GM18517 (cell line): ENCODE results near the gene GK.
"Not testable (repeated sequence)": the region's sequence is repeated elsewhere in the genome, so short reads cannot be mapped to it uniquely, and the experiment has no call there.

ENCODE experiments used
- ATAC-seq: cut with Tn5 transposase; IDR thresholded peaks from one replicate; pipeline ENCODE4 v1.9.1; 2021; ENCODE audit warnings: mild to moderate bottlenecking, moderate library complexity; ENCODE audit not compliant: unreplicated experiment

The GK gene

DNA sequence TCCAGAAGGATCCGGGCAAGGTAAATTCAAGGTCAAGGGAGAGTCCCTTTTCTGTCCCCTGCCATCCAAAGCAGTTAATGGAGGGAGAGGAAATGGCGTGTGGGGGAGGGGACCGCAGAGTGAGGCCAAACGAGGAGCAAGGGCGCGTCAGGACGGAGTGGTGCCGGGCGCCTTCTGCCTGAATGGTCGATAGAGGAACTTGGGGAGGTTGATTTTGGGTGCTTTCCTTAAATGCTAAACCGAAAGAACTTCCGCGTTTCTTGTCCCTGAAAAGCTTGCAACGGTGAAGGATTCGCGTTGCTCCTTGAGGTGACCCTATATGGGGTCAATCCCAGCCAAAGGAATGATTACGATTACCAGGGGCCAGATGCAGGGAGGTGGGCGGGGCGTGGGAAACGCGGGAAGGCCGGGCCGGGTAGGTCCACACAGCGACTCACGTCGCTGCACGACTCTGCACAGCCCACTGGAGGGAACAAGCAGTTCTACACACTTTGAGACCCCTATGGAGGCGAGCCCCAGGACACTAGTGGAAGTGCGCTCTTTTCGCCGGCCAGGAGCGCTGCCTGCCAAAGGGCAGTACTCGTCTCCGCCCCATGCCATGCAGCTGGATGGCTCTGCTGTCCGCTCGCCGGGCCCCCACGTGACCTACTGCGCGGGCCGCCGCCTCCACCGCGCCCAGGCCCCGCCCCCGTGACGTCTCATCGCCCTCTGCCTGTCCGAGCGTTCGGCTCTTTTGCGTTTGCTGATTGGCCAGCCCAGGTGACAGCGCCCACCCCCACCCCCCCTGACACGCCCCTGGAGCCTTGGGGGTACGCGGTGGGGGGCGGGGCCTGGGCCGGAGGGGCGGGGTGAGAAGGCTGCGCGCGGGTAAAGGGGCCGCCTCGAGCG, 452 bp upstream of the GK start:
- ATAC-seq: peak; percentile 88

DNA sequence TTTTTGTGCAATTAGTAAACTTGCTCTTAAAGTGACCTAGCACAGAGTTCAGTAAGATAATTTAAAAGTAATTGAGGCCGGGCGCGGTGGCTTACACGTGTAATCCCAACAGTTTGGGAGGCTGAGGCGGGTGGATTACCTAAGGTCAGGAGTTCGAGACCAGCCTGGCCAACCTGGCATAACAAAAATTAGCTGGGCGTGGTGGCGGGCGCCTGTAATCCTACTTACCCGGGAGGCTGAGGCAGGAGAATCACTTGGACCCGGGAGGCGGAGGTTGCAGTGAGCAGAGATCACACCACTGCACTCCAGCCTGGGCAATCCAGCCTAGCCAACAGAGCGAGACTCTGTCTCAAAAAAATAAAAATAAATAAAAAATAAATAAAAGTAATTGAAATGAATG, 1.2 kb downstream of the GK start:
- not testable (repeated sequence) for ATAC-seq

DNA sequence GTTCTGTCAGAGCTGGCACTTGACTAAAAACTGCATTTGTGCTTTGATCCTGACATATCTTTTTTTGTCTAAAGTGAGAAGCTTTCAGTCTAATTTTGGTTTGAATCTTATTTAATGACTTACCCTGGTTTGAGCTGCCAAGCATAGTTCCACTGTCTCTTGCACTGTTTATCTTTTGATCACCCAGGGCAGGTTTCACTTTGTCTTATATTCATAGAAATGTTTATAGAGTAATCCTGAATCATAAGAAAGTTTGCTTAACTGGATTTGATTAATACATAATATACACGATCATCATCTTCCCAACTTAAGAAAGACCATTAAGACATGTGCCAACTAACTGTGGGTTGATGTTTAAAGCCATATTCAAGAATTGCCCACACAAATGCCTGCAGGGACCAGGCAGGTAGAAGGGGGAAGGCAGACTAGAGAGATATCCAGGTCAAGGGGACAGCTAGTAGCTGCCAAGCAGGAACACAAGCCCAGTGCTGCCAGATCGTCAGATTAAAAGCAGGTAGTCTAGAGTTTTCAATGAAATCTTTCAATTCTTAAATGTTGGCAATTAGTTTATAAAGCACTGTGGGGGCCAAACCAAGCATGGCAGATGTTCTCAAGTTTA, 1.9 kb downstream of the GK start:
- no peak for ATAC-seq

DNA sequence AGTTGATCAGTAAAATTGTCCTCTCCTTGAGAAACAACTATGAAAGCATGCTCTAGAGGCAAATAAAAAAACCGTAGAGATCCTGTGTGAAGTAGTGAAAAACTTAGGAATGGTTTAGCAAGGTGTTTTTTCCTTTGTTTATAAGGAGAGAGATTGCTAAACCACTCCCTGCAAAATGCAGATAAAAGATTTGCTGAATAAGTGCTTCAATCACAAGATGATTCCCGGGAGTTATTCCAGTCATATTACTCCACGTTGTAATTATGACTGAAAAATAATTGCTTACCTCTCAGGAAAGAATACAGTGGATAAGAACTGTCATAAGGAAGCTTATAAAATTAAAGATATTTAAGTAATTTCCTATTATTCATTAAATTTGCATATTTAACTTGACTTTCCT, 2.8 kb downstream of the GK start:
- ATAC-seq: no peak

DNA sequence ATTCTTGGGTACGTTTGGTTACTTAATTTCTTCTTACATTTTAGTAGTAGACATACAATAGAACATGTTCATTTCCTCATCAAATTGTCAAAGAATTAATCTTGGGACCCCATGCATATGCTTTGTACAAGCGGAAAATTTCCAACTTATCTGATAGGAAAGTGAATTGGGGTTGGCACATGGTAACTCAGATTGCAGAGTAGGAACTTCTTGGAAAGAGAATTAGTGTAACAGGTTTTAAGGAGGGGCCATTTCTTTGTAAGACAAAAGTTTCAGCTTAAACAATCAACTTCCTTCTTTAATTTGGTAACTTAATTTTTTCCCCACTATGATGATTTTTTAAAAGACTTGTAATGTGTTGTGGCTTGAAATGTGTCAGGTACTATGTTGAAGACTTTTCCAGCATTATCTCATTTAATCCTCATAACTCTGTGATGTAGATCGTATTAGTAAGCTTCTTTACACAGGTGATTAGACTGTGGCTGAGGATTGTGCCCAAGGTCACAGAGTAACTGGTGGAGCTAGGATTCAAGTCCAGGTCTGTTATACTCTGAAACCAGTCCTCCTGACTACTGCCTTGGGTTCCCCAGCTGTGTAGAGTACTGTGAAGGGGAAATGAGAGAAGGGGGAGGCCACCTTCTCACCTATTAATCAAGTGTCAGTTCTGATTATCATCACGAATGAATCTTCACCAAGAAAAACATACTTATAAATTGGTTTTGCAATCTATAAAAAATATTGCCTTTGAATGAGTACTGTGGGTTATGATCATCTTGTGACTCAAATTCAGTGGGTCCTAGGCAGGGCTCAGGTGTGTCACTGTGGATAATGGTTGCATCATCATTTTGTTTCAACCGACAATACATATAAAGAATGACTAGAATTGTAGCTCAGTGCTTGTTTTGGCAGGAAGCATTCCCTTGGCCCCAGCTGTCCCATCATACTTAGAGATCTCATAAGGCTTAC, 4.3 kb downstream of the GK start:
- ATAC-seq: no peak

DNA sequence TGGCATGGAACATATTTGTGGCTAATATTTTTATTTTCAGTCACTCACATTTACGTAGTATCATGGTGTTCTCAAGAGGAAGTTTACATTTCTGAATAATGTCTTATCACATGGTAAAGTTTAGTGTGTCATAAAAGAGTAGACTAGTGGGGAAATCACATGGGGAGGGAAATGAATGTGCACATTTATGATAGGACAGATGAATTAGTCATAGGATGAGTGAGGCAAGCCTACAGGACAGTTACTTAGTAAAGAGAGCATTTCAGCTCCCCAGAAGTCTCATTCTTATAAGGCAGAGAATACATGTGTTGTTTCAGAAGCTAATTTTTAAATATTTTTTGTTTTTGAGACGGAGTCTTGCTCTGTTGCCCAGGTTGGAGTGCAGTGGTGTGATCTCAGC, 6.2 kb downstream of the GK start:
- no peak for ATAC-seq

DNA sequence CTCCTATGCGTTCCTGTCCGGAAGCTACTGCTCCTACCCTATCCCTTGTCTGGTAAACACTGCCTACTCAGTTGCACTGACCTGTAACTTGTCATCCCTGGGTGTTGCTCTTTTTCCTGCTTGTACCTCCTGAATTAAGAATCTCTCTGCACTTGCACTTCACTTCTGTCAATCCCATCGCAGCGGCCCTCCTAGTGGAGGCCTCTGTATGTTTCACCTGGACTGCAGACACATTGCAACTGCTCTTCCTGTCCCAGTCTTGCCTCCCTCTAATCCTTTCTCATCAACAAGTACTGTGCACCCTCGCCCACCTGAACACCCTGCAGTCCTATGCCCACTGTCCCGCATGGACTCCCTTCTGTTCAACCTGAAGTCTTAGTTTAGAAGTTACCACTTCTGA, 8.0 kb downstream of the GK start:
- no peak for ATAC-seq

DNA sequence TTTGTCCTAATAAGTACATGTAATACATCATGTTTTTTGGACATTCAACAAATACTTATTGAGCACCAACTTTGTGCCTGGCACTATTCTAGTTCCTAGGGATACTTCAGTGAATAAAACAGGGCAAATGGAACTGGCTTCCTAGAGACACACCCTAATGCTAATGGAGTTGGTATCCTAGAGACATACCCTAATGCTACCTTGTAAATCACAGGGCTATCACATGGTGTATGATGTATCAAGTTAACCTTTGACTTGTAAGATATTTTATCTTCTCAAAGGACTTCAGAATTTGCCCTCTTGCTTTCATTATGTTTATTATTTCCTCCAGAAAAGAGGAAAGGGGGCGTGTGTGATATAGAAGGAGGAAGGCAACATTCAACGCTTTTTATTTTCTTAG, 10.1 kb downstream of the GK start:
- no peak for ATAC-seq

DNA sequence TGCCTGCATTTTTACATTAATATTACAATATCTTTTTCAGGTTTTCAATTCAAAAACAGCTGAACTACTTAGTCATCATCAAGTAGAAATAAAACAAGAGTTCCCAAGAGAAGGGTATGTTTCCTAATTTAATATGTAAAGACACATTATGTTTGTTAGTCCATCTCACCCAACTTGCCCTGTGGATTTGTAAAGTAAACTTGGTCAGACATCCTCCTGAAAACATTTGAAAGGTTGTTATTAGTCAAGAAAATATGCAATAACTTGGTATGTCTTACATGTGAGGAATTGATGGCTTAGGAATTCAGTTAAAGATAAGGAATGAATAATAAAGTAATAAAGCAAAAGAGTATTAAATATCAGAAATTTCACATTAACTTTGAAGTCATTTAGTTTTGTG, 12.2 kb downstream of the GK start:
- no peak for ATAC-seq

DNA sequence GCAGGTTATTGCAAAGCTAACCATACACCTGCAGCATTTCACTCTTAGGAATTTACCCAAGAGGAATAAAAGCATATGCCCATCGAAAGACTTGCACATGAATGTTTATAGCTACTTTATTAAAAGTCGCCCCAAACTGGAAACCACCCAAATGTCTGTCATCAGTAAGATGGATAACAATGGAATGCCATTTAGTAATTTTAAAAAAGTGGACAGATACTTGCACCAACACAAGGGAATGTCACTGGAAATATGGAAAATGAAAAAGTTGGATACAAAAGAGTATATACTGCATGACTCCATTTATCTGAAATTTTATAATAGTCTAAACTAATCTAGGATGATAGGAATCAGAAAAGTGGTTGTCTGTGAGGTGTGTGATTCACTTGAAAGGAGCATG, 12.9 kb downstream of the GK start:
- ATAC-seq: no peak

DNA sequence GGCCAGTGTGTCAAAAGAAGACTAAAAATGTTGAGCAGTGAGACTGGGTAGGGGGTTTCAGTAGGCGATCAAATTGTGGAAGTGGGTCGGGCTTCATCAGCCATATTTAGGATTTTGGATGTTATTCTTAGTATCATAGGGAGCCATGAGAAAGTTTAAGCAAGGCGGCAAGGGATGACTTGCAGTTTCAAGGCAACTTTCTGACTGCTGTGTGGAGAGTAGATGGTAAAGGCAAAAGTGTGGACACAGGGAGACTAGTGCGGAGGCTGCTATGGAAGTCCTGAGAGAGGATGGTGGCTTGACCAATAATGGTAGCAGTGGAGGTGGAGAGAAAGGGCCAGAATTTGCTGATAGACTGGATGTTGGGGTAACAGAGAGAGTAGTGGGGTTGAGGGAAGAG, 15.4 kb downstream of the GK start:
- ATAC-seq: no peak

DNA sequence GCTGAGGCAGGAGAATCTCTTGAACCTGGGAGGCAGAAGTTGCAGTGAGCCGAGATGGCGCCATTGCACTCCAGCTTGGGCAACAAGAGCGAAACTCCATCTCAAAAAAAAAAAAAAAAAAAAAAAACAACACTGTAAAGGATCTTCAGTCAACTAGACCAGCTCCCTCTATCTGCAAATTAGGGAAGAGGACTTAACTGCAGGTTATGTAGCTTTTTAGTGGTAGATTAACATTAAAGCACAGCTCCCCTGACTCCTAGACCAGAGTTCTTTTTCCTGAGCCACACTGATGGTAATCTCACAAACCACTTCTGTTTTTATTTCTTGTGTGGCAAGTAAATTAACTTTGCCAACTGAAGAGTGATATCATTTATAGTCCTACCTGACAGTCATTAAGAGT, 18.0 kb downstream of the GK start:
- not testable (repeated sequence) for ATAC-seq

DNA sequence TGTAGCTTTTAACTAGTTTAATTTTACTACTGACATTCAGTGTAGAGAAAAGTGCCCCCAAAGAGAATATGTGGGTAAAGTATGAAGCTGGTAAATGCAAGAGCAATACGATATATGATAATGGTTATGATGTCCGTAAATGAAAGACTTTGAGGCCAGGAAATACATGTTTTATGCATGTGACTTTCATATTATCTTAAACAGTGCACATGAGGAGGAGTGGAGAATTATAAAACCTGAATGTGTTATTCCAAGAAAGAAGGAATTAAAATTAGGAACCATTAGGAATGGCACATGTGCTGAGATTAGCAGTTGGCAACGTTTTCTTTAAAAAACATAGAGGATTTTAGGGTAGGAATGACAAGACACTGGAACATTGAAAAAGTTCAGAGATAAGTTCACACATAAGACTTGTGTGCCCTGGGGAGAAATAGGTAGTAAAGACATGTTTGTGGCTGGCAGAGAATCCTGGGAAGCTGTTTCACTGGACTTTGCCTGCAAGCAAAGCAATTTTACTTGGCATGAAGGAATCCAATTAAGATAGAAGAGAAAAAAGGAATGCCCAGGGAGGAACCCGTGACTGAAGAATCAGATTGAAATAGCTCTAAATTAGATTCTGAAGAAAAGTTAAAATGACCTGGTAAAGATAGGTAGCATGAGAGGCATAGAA, 20.0 kb downstream of the GK start:
- no peak for ATAC-seq

DNA sequence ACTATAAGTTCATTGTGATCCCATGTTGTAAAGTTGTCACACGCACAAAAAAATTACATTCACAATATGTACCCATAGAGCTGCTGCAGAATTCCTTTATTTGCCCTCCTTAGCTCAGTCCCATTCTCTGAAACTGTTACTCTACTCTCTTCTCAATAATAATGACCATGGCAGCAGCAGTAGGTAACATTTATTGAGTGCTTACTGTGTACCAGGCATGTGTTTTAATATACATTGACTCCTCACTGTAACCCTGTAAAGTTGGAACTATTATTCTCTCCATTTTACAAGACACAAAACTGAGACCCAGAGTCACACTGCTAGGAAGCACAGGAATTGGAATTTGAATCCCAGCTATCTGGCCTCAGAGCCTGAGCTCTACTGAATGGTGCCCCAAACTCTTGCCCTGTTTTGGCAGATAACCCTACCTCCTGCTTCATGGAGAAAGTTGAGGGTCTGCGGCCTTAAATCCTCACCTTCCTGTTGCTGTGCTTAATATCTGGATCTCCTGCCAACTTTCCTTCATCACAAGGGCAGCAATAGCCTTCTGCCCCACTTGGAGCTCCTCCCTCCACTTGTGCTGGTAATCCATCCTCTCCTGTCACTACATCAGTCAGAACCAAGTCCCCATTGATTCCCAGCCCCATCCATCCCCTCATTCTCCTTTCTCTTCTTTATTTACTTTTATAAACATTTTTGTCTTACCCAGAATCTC, 20.8 kb downstream of the GK start:
- no peak for ATAC-seq

DNA sequence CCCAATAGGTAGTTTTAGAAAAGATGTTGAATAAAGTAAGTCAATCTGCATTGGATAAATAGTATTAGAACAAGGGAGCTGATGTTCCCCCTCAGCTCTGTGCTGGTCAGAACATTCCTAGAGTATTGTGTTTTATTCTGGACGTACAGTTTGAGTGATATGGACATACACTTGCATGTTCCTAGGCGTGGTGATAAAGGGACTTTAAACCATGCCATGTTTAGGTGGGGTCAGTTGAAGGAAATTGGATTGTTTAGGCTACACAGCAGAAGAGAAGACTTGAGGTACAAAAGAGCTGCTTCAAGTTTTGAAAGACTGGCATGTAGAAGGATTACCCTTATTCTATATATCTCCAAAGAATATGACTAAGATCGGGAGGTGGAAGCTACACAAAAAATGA, 21.6 kb downstream of the GK start:
- ATAC-seq: no peak

DNA sequence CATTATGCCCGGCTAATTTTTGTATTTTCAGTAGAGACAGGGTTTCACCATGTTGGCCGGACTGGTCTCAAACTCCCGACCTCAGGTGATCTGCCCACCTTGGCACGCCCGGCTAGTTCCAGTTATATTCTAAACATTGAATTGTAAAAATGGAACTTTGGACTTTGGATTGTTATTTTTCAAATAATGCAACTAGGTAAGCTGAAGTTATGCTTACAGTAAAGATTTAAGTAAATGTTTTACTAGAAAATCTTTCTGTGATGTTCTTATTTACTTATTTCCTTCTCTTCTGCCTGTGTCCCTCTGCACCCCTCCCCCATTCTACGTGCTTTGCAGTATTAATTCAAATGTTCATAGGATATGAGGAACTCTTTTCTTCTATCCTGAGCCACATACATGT, 26.1 kb downstream of the GK start:
- no peak for ATAC-seq

DNA sequence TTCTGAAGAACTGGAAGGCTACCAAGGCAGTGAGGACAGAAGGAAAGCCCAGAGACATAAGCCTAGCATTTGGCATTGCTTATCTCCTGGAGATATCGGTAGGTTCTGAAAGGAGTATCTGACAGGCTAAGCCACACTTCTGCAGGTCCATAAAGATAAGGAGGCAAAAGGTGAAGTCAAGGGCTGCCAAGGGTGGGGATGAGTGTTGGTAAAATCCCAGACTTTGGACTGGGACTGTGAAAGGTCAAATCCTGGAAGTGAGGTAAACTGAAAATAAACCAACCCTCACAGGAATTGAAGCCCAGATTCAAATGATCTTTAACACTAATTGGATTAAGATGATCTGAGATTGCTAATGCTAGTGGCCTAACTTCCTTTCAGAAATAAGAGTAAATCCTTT, 27.4 kb downstream of the GK start:
- no peak for ATAC-seq

DNA sequence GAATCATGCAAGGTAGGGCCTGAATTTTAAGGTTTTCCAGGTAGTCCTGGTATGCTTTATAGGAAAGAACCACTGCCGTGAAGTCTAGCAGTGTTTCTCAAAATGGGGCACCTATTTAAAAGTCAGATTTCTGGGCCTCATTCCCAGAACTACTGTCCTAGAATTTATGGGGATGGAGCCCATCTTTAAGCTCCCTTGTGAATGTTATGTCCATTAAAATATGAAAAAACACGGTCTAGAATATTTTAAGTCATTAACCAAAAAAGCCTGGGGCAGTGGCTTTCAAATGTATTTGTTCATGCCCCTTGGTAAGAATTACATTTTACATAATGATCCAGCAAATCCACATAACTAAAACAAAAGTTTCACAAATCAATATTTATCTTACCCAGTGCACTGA, 35.4 kb downstream of the GK start:
- ATAC-seq: no peak

DNA sequence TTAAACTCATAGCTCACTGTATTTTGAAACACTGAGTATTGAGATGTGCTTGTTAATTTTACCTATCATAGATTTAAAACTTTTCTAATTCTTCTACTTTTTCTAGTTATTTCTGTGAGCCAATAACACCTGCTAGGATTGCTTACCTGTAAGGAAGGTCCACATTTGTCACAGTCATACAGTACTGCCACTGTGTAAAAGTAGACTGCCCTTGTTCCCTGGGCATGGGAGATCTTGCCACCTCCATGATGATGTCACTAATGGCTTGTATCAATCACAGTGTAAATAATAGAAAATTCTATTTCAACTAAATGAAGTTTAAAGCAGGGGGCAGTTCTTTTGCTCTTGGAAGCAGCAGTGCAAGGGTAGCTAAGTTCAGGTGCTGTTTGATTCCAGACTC, 35.9 kb downstream of the GK start:
- no peak for ATAC-seq

DNA sequence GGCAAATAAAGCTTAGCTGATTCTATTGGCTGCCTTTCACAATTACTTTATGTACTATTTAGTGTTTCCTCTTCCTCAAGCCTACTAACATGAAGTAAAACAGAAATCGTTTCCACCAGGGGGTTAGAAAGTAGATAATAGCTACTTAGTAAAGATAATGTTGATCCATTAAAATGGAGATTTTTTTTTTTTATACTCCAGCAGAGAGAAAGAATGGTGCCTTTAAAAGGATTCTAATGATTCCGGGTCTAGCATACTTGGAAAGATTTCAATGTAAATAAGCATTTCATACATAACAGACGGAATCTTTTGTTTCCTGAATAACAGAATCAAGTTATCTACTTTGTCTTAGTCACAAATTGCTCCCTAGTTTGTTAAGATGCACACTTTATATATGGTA, 37.1 kb downstream of the GK start:
- ATAC-seq: no peak
